Astrocyte of the spinal cord (primary cell): ENCODE results near the gene MSMP.

Source experiments
- DNase-seq: peaks from one replicate; pipeline ENCODE4 v3.0.0; 2011; ENCODE audit warnings: low read depth, low spot score
- H3K4me3 ChIP-seq: 2 replicates; pipeline ENCODE4 v1.5.1; 2011; ENCODE audit warnings: low read depth, mild to moderate bottlenecking, low read length, moderate library complexity
- CTCF ChIP-seq: IDR thresholded peaks from 2 replicates; pipeline ENCODE4 v1.5.1; 2012; ENCODE audit warnings: low read depth, mild to moderate bottlenecking, low read length, inconsistent platforms
- in situ Hi-C: cut with HindIII; loops from 2 replicates; pipeline ENCODE4 v1.10.0; 2017; ENCODE audit warnings: low sequenced_read_pairs

MSMP gene

GRCh38 chr9:35719546-35719945 lies 34.5 kb downstream of the MSMP start:
- no peak for TF ChIP-seq CTCF
- H3K4me3 ChIP-seq: no peak overlapping the region
- in situ Hi-C loops: no loop called here
- no peak for DNase-seq

GRCh38 chr9:35718721-35719511 lies 35.2 kb downstream of the MSMP start:
- DNase-seq: no peak
- in situ Hi-C loops: no loop called here
- H3K4me3 ChIP-seq: no peak overlapping the region
- TF ChIP-seq CTCF: no peak

- DNase-seq: no peak
- no peak for TF ChIP-seq CTCF
- in situ Hi-C loops: no loop called here
- H3K4me3 ChIP-seq: no peak overlapping the region
These were observed 36.8 kb downstream of the MSMP start for GRCh38 chr9:35717132-35717870.

- in situ Hi-C loops: no loop called here
- no peak for TF ChIP-seq CTCF
- H3K4me3 ChIP-seq: no peak overlapping the region
- DNase-seq: no peak
These were observed 37.8 kb downstream of the MSMP start for GRCh38 chr9:35716230-35716629.

- in situ Hi-C loops: no loop called here
- DNase-seq: no peak
- TF ChIP-seq CTCF: no peak
- H3K4me3 ChIP-seq: no peak overlapping the region
These were observed 39.4 kb downstream of the MSMP start for GRCh38 chr9:35714579-35715252.

GRCh38 chr9:35714123-35714522 lies 40.0 kb downstream of the MSMP start:
- in situ Hi-C loops: no loop called here
- no peak for TF ChIP-seq CTCF
- no peak for DNase-seq
- no peak overlapping the region for H3K4me3 ChIP-seq
